ENCODE results near the gene MME. TPM values are rescaled to one million over a fixed set of nuclear protein-coding genes. Genes with fewer than 3 reads are reported as not detected.

MME gene
- total and polyA plus RNA-seq, 2 of the 8 experiments (the other 6 are each of a cell fraction or from before 2014, with no cell fraction given) = 5.0 to 39.6 TPM

DNA sequence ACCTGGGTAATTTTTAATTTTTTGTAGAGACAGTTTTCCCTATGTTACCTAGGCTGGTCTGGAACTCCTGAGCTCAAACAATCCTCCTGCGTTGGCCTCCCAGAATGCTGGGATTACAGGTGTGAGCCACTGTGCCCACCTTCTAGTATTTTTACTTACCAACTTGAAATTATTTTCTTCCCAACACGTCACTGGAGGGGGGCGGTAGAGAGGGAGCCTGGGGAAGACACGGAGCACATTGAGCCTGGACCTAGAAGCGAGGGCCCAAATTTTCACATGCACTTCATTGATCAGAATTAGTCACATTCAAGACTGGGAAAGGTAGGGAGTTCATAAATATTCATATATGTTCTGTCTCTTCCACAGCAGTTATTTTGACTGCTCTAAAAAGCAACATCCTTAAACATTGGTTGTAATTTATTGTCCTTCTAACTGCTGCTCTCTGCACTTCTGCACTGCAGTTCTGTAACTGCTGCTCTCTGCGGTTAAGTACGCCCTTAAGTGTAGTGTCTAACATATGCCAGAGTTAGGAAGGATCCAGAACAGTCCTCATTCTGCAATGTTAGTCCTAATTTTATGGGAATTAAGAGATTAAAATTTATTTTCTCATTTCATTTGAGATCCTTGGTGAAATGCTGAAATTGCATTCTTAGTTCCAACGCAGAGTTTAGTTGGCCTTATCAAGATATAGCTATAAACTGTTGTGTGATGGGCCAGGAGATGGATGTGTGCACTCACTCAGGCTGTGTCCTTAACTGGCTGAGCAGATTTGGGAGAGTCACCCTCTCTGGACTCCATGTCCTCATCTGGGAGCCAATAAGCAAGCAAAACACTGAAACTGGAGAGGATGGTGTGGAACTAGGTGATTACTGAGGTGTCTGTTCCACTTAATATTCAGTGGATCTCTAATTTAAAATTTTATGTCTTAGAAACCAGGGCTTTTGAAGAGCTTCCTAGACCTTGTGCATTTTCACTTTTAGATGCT, 115.1 kb downstream of the MME start:
- Histone ChIP-seq H4K5ac (ENCODE audit: insufficient read length, low read depth, low read length) (no peak overlapping the region), H2BK20ac (ENCODE audit: low read length) (no peak overlapping the region), H3K36me3 (ENCODE audit: control insufficient read depth in 2 of 4, insufficient read depth in 4 of 4, low read length in 3 of 4) (no peaks in the 10 kb centered on the region), H3K9ac (replicated peaks in 1 of 4; ENCODE audit: extremely low read depth in 1 of 4, low read depth in 3 of 4, low read length in 3 of 4) (no peak overlapping the region), H3K9me3 (ENCODE audit: insufficient read depth in 2 of 2, low read depth in 1 of 2, low read length in 1 of 2) (no peaks in the 10 kb centered on the region), H3K27ac (ENCODE audit: low read depth, low read length) (no peak overlapping the region), H2BK120ac (replicated peaks; ENCODE audit: low read depth, low read length) (no peak overlapping the region), H3K79me2 (ENCODE audit: control insufficient read depth in 1 of 2, insufficient read depth in 2 of 2, low read length in 2 of 2) (no peaks in the 10 kb centered on the region), H4K8ac (ENCODE audit: extremely low read depth, insufficient read depth, low read length) (no peak overlapping the region), H3K79me1 (ENCODE audit: low read depth, low read length) (no peaks in the 10 kb centered on the region), H3K14ac (ENCODE audit: insufficient read length) (no peak overlapping the region), H2AFZ (ENCODE audit: low read length) (no peak overlapping the region; the same call in 1 of the 2 replicates), H3K4me1 (replicated peaks in 1 of 4; ENCODE audit: control insufficient read depth in 3 of 4, insufficient read depth in 4 of 4, low read length in 3 of 4) (no peaks in the 10 kb centered on the region), H3K4me2 (ENCODE audit: insufficient read depth in 1 of 2, low read depth in 2 of 2, low read length in 2 of 2) (no peak overlapping the region), H3K23ac (ENCODE audit: insufficient read length) (no peak overlapping the region), H3K56ac (replicated peaks; ENCODE audit: insufficient read length, low read depth, low read length) (no peak overlapping the region), H3K23me2 (ENCODE audit: low read depth, low read length) (no peaks in the 10 kb centered on the region), H2BK5ac (ENCODE audit: low read depth, low read length) (no peak overlapping the region), H2BK15ac (ENCODE audit: low read length) (no peak overlapping the region), H4K20me1 (replicated peaks in 1 of 2; ENCODE audit: control insufficient read depth in 1 of 2, insufficient read depth in 2 of 2, low read length in 2 of 2) (no peaks in the 10 kb centered on the region), H4K91ac (replicated peaks; ENCODE audit: insufficient read length, low read length) (no peak overlapping the region), H3K4ac (replicated peaks; ENCODE audit: insufficient read length, low read depth, low read length) (no peak overlapping the region), H3K18ac (ENCODE audit: extremely low read depth, low read length) (no peak overlapping the region), H2AK5ac (ENCODE audit: low read depth, low read length) (no peak overlapping the region), H3K4me3 (ENCODE audit: extremely low read depth in 1 of 4, insufficient read depth in 2 of 4, low read depth in 3 of 4, low read length in 4 of 4) (no peak overlapping the region), H2BK12ac (ENCODE audit: low read depth, low read length) (no peak overlapping the region), H3K27me3 (replicated peaks in 1 of 4; ENCODE audit: control insufficient read depth in 3 of 4, extremely low read depth in 1 of 4, insufficient read depth in 3 of 4, low read length in 3 of 4) (no peaks in the 10 kb centered on the region)
- ChIA-PET POLR2A (ENCODE audit: partially characterized antibody) (no interaction called here), CTCF (ENCODE audit: partially characterized antibody) (interaction anchor here (0.6 to 1.6 kb wide), 9 partner anchors 9 to 241 kb away, joined by 3 to 5 read pairs (median 3); no protein-coding TSS in a partner anchor)
- TF ChIP-seq CEBPB (IDR thresholded peaks at IDR 0.05; ENCODE audit: low read depth, low read length) = no peak
- TF ChIP-seq CTCF (IDR thresholded peaks at IDR 0.05; ENCODE audit: control extremely low read depth in 1 of 3, insufficient read depth in 1 of 3, low read depth in 1 of 3, low read length in 3 of 3) = peak in 2 of 3 experiments; percentile 7 to 21; a peak in 1 of 4 replicates
- peak; percentile 19; the same call in 1 of the 2 replicates for TF ChIP-seq CREB1 (IDR thresholded peaks at IDR 0.05)
- FAIRE-seq (no peak), DNase-seq (ENCODE audit: low read depth in 1 of 2, low spot score in 2 of 2) (no peak)
- 84% methylated on average over 8 of the region's 8 CpGs; no CpG with 5 or more reads in 1 of the 2 experiments for WGBS, 2 experiments (ENCODE audit: extremely low coverage in 1 of 2, insufficient coverage in 1 of 2, insufficient read length in 1 of 2, insufficient replicate concordance in 2 of 2, low coverage in 1 of 2, low lambda C conversion rate in 2 of 2, missing lambda C conversion rate in 1 of 2)

Data from H1 (cell line).